ENCODE data around the gene SPAG8.

DNA sequence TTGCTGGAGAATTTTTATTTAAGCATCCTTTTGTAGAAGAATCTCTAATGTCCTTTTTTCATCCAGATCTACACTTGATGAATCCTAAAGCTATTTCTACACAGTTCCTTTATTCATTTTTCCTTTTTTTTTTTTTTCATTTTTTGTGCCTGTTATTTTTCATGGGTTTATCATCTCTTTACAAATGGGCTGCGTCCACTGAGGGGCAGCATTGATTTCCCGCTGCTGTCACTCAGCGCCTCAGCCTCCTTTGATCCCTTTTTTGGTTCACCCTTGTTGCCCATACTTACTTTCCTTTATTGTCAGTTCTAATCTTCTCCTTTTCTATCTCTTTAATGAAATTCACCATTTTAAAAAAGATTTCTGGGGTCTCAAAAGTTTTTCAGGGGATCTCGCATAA, 52.3 kb downstream of the SPAG8 start:
- TF ChIP-seq CTCF (IDR thresholded peaks at IDR 0.05; ENCODE audit: low read length) (no peak), EZH2phosphoT487 (IDR thresholded peaks at IDR 0.05; ENCODE audit: low read length) (no peak), EZH2 (optimal IDR thresholded peaks at IDR 0.05; ENCODE audit: low read depth, low read length) (no peak)

Data from MM.1S (cell line).